Natural killer cell (primary cell): ENCODE measurements around the gene SOCS2. TPM values are rescaled to one million over a fixed set of nuclear protein-coding genes. Genes with fewer than 3 reads are reported as not detected.

Experiments used
- ATAC-seq, 3 donors: fragments of 150-1000 bp in 2 of 3; fragments of 200-7000 bp in 1 of 3; cut with Tn5 transposase; 1 replicate in 1 of 3; 2 replicates in 2 of 3; pipeline ENCODE4 v1.10.0; 2021; ENCODE audit warnings: mild to moderate bottlenecking in 2 of 3, moderate library complexity in 2 of 3
- DNase-seq, 2 donors: peaks; one replicate each; pipeline versions ENCODE4 v3.0.0 to v3.0.0-alpha.2; 2013 to 2021; ENCODE audit warnings: mixed read lengths in 1 of 2
- H3K27ac ChIP-seq: one replicate; pipeline ENCODE4 v1.5.1; 2013; ENCODE audit warnings: mild to moderate bottlenecking, low read length
- H3K27me3 ChIP-seq: one replicate; pipeline ENCODE4 v1.6.1; 2013; ENCODE audit warnings: low read length; ENCODE audit not compliant: control insufficient read depth, insufficient read depth
- H3K36me3 ChIP-seq: one replicate; pipeline ENCODE4 v1.6.1; 2013; ENCODE audit warnings: low read length; ENCODE audit not compliant: control insufficient read depth, insufficient read depth
- H3K4me1 ChIP-seq: one replicate; pipeline ENCODE4 v1.6.1; 2013; ENCODE audit warnings: low read length; ENCODE audit not compliant: control insufficient read depth, insufficient read depth
- H3K4me3 ChIP-seq: one replicate; pipeline ENCODE4 v1.5.1; 2013; ENCODE audit warnings: low read length
- H3K9me3 ChIP-seq: one replicate; pipeline ENCODE4 v1.6.1; 2013; ENCODE audit warnings: low read length; ENCODE audit not compliant: control insufficient read depth, insufficient read depth
- H3K27ac Mint-ChIP-seq, 2 donors: one replicate each; pipeline ENCODE4 v1.8.0; 2022; ENCODE audit warnings: mild to moderate bottlenecking in 2 of 2, mixed read lengths in 2 of 2, moderate library complexity in 1 of 2
- H3K27me3 Mint-ChIP-seq, 2 donors: one replicate each; pipeline ENCODE4 v1.8.0; 2022; ENCODE audit warnings: low read depth in 2 of 2, mixed read lengths in 2 of 2
- H3K36me3 Mint-ChIP-seq: one replicate; pipeline ENCODE4 v1.8.0; 2022; ENCODE audit warnings: mixed read lengths
- H3K4me1 Mint-ChIP-seq, 2 donors: one replicate each; pipeline ENCODE4 v1.8.0; 2022; ENCODE audit warnings: mixed read lengths in 2 of 2
- H3K4me3 Mint-ChIP-seq: one replicate; pipeline ENCODE4 v1.8.0; 2022; ENCODE audit warnings: mild to moderate bottlenecking, moderate library complexity, mixed read lengths
- H3K9me3 Mint-ChIP-seq, 2 donors: one replicate each; pipeline ENCODE4 v1.8.0; 2022; ENCODE audit warnings: mixed read lengths in 2 of 2
- CTCF ChIP-seq: fragments of 200-600 bp; IDR thresholded peaks from one replicate; pipeline ENCODE4 v1.8.0; 2022; ENCODE audit warnings: antibody characterized with exemption
- WGBS: methylation state at CpG from one replicate; pipeline ENCODE4 v1.1.7; 2013; ENCODE audit warnings: missing lambda C conversion rate; ENCODE audit not compliant: insufficient coverage; 5-methylcytosine and 5-hydroxymethylcytosine counted together
- intact Hi-C: fragments of 100-400 bp; cut with micrococcal nuclease; formaldehyde crosslinking; loops from one replicate; pipeline ENCODE4 v1.14.2; 2022
- total RNA-seq, 4 donors: library from RNA; stranded (reverse); fragments of 120-200 nt in 1 of 4; gene quantifications; one replicate each; pipeline versions ENCODE4 v1.2.3 to v1.2.4, GENCODE V29; 2013 to 2022

SOCS2 gene
- total RNA-seq, 3 donors from 2014 or later (not counting 1 experiment from before 2014, with no cell fraction given), result 13.9 to 110 (median 26.7) TPM

GRCh38 chr12:93568091-93568490 is 4.4 kb upstream of the SOCS2 start:
- Histone ChIP-seq H3K4me3 (no peak overlapping the region), H3K27me3 (peaks cover 5% of the 10 kb centered on the region), H3K4me1 (peaks cover 18% of the 10 kb centered on the region), H3K9me3 (no peaks in the 10 kb centered on the region), H3K36me3 (no peaks in the 10 kb centered on the region), H3K27ac (no peak overlapping the region)
- no peak for TF ChIP-seq CTCF
- Mint-ChIP-seq H3K36me3 (peaks cover 13% of the 10 kb centered on the region), H3K4me3 (peak overlapping the region; percentile 55), H3K27ac (peak overlapping the region; percentile 4 to 8), H3K27me3 (peaks cover 0 to 4% of the 10 kb centered on the region in 2 donors), H3K4me1 (peaks cover 25% of the 10 kb centered on the region in 2 donors), H3K9me3 (no peaks in the 10 kb centered on the region)
- 50% methylated on average over 3 of the region's 3 CpGs for WGBS
- DNase-seq (no peak), ATAC-seq (no peak)
- intact Hi-C loops, result loop anchor here (5.0 kb wide), 1 partner anchor 409 kb away; no protein-coding TSS in a partner anchor

DNA sequence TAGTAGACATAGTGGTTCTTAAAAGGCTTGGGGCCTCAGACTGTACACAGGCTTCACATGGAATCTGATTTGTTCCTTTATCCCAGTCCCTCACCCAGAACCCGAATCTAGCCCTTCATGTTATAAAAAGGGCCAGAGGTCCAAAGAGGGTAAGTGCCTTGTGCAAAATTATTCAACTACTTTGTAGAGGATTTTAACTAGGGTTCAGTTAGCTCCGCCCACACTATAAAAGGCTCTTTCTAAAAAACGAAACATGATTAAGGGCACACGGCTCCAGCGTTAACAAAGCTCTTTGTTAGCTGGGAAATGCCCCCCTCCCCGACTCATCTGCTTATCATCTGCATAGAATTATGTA is 3.2 kb upstream of the SOCS2 start:
- H3K9me3 Mint-ChIP-seq, result no peaks in the 10 kb centered on the region
- Histone ChIP-seq H3K27ac (no peak overlapping the region), H3K36me3 (no peaks in the 10 kb centered on the region), H3K4me3 (peak overlapping the region; percentile 95), H3K9me3 (no peaks in the 10 kb centered on the region), H3K27me3 (peaks cover 5% of the 10 kb centered on the region), H3K4me1 (peaks cover 26% of the 10 kb centered on the region)
- 10% methylated on average over 6 of the region's 6 CpGs for WGBS
- H3K4me3 Mint-ChIP-seq, result peak overlapping the region; percentile 95
- intact Hi-C loops, result loop anchor here (1.0 to 5.0 kb wide), 3 partner anchors 173 to 532 kb away; no protein-coding TSS in a partner anchor
- H3K4me1 Mint-ChIP-seq, result peaks cover 31 to 35% of the 10 kb centered on the region in 2 donors
- DNase-seq (no peak), ATAC-seq (peak; percentile 4 to 19 (median 8))
- H3K27me3 Mint-ChIP-seq, result peaks cover 0 to 4% of the 10 kb centered on the region in 2 donors
- peak overlapping the region; percentile 86 to 89 for H3K27ac Mint-ChIP-seq
- no peak for TF ChIP-seq CTCF
- peaks cover 8% of the 10 kb centered on the region for H3K36me3 Mint-ChIP-seq

DNA sequence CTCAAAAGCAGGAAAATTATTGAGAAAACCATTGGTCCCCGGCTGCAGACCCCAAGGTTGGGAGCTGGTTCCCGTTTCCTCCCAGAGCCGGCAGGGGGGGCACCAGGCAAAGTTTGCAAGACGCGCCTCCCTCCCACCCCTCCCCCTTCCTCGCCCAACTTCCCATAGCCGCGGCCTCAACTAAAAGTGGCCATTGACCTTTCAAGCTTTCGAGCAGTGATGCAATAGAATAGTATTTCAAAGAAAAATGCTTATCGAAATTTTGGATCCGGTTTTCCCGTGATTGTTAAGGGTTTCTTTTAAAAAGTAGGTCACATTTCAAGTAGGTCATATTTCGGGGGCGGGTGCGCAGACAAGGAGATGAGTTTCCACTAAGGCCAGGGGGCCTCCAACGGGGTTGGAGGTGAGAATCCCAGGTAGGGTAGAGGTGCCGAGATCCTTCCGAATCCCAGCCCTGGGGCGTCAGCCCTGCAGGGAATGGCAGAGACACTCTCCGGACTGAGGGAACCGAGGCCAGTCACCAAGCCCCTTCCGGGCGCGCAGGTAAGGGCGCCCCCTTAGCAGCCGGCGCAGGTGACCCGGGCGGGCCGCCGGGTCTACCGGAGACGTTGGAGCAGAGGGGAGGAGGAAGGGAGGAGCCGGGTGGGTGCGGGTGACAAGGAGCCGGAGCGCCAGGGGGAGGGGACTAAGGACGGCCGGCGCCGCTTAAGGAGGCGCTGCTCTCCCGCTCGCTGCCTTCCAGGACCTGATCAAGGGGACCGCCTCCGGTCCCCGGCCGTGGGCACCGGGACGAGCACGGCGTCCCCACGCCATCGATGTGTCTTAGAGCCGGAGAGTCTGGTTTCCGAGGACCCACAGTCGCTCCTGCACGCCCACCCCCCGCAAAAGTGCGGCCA is 2.6 kb upstream of the SOCS2 start:
- DNase-seq, result peak; percentile 66 to 85
- H3K27me3 Mint-ChIP-seq, result peaks cover 0 to 4% of the 10 kb centered on the region in 2 donors
- H3K4me1 Mint-ChIP-seq, result peaks cover 31 to 38% of the 10 kb centered on the region in 2 donors
- no peaks in the 10 kb centered on the region for H3K9me3 Mint-ChIP-seq
- peak overlapping the region; percentile 80 for H3K27ac ChIP-seq
- H3K27ac Mint-ChIP-seq, result peak overlapping the region; percentile 86 to 89
- peak overlapping the region; percentile 95 for H3K4me3 ChIP-seq
- H3K36me3 ChIP-seq, result peaks cover 1% of the 10 kb centered on the region
- H3K36me3 Mint-ChIP-seq, result peaks cover 2% of the 10 kb centered on the region
- peaks cover 5% of the 10 kb centered on the region for H3K27me3 ChIP-seq
- intact Hi-C loops, result loop anchor here (1.0 to 5.0 kb wide), 5 partner anchors 172 to 643 kb away; partner anchors contain the start of gene EEA1
- H3K9me3 ChIP-seq, result no peaks in the 10 kb centered on the region
- peak; percentile 40 to 63 (median 46) for ATAC-seq
- peak overlapping the region; percentile 95 for H3K4me3 Mint-ChIP-seq
- peak; percentile 72 for TF ChIP-seq CTCF
- under 1% methylated on average over 57 of the region's 60 CpGs for WGBS
- peaks cover 26% of the 10 kb centered on the region for H3K4me1 ChIP-seq
